Neuronal stem cell (in vitro differentiated cells): Measurements from ENCODE around the gene WNT10A.
A peak's percentile ranks its signal among the peaks of the same experiment; 100 is the strongest.

Experiments used
- DNase-seq: peaks from one replicate; pipeline ENCODE4 v3.0.0-alpha.2; 2013; ENCODE audit warnings: low spot score
- H2AFZ ChIP-seq: one replicate; pipeline ENCODE4 v1.6.1; 2013; ENCODE audit warnings: mild to moderate bottlenecking, low read length, inconsistent platforms
- H2AK5ac ChIP-seq: 2 replicates; pipeline ENCODE4 v1.6.1; 2013; ENCODE audit warnings: low read depth, mild to moderate bottlenecking, inconsistent platforms, low read length, moderate library complexity, mixed read lengths
- H2BK120ac ChIP-seq: 2 replicates; pipeline ENCODE4 v1.6.1; 2013; ENCODE audit warnings: low read depth, mild to moderate bottlenecking, inconsistent platforms, low read length, moderate library complexity, mixed read lengths
- H2BK12ac ChIP-seq: one replicate; pipeline ENCODE4 v1.6.1; 2013; ENCODE audit warnings: low read length, inconsistent platforms
- H2BK15ac ChIP-seq: 2 replicates; pipeline ENCODE4 v1.6.1; 2013; ENCODE audit warnings: mild to moderate bottlenecking, low read length, inconsistent platforms, mixed read lengths
- H2BK5ac ChIP-seq: one replicate; pipeline ENCODE4 v1.6.1; 2013; ENCODE audit warnings: inconsistent platforms, mild to moderate bottlenecking, low read length, moderate library complexity
- H3K14ac ChIP-seq: one replicate; pipeline ENCODE4 v1.6.1; 2013; ENCODE audit warnings: low read length, inconsistent platforms
- H3K18ac ChIP-seq: 2 replicates; pipeline ENCODE4 v1.6.1; 2013; ENCODE audit warnings: low read length, inconsistent platforms
- H3K23ac ChIP-seq: 2 replicates; pipeline ENCODE4 v1.6.1; 2013; ENCODE audit warnings: low read depth, mild to moderate bottlenecking, mixed read lengths, low read length, inconsistent platforms; ENCODE audit not compliant: poor library complexity
- H3K27ac ChIP-seq: replicated peaks from 3 replicates; pipeline ENCODE4 v1.5.1; 2013; ENCODE audit warnings: low read length, inconsistent platforms
- H3K27me3 ChIP-seq, 3 experiments: 2 replicates each; pipeline ENCODE4 v1.6.1; 2013; ENCODE audit warnings: low read length in 3 of 3, mild to moderate bottlenecking in 2 of 3, inconsistent platforms in 1 of 3, low read depth in 1 of 3, mixed read lengths in 1 of 3, moderate library complexity in 1 of 3; ENCODE audit not compliant: control insufficient read depth in 3 of 3, insufficient read depth in 3 of 3
- H3K36me3 ChIP-seq, 2 donors: replicated peaks in 1 of 2; 2 replicates each; pipeline ENCODE4 v1.6.1; 2013; ENCODE audit warnings: low read length in 2 of 2; ENCODE audit not compliant: control insufficient read depth in 2 of 2, insufficient read depth in 2 of 2
- H3K4ac ChIP-seq: 2 replicates; pipeline ENCODE4 v1.6.1; 2013; ENCODE audit warnings: inconsistent platforms, mild to moderate bottlenecking, low read length, moderate library complexity
- H3K4me1 ChIP-seq, 2 donors: 1 replicate in 1 of 2; 2 replicates in 1 of 2; pipeline ENCODE4 v1.6.1; 2013; ENCODE audit warnings: low read length in 2 of 2, low read depth in 1 of 2; ENCODE audit not compliant: control insufficient read depth in 2 of 2, insufficient read depth in 1 of 2
- H3K4me2 ChIP-seq: one replicate; pipeline ENCODE4 v1.6.1; 2013; ENCODE audit warnings: mild to moderate bottlenecking, low read length, inconsistent platforms; ENCODE audit not compliant: insufficient read depth, poor library complexity, severe bottlenecking
- H3K4me3 ChIP-seq, 2 donors: 2 replicates each; pipeline ENCODE4 v1.5.1; 2013; ENCODE audit warnings: low read length in 2 of 2, mild to moderate bottlenecking in 2 of 2, inconsistent platforms in 1 of 2, moderate library complexity in 1 of 2
- H3K79me1 ChIP-seq: one replicate; pipeline ENCODE4 v1.6.1; 2013; ENCODE audit warnings: low read depth, mild to moderate bottlenecking, inconsistent platforms, low read length, moderate library complexity
- H3K9ac ChIP-seq: one replicate; pipeline ENCODE4 v1.6.1; 2013; ENCODE audit warnings: mild to moderate bottlenecking, low read depth, low read length, inconsistent platforms; ENCODE audit not compliant: poor library complexity
- H3K9me3 ChIP-seq, 2 donors: replicated peaks in 1 of 2; 2 replicates each; pipeline versions ENCODE3 to v1.6.1; 2013; ENCODE audit warnings: low read length in 2 of 2, mild to moderate bottlenecking in 2 of 2, inconsistent platforms in 1 of 2, low read depth in 1 of 2, mixed read lengths in 1 of 2, moderate library complexity in 1 of 2; ENCODE audit not compliant: control insufficient read depth in 2 of 2, insufficient read depth in 1 of 2
- H4K8ac ChIP-seq: one replicate; pipeline ENCODE4 v1.6.1; 2013; ENCODE audit warnings: low read depth, mild to moderate bottlenecking, inconsistent platforms, low read length, moderate library complexity
- H4K91ac ChIP-seq: one replicate; pipeline ENCODE4 v1.6.1; 2013; ENCODE audit warnings: low read length, low read depth, mild to moderate bottlenecking, inconsistent platforms; ENCODE audit not compliant: poor library complexity
- WGBS, 2 donors: extraction: QIAGEN DNeasy Blood & Tissue Kit; methylation state at CpG; one replicate each; pipeline ENCODE4 v1.1.7; 2013; ENCODE audit warnings: missing lambda C conversion rate in 2 of 2, mixed read lengths in 1 of 2; ENCODE audit not compliant: insufficient read length in 2 of 2, insufficient replicate concordance in 1 of 2; ENCODE audit errors: extremely low coverage in 2 of 2; 5-methylcytosine and 5-hydroxymethylcytosine counted together

The WNT10A gene

GRCh38 chr2:218910741-218911140, 30.1 kb downstream of the WNT10A start:
- no peak overlapping the region for H2BK5ac ChIP-seq
- H3K14ac ChIP-seq: no peak overlapping the region
- peak overlapping the region in 1 of 2 donors; percentile 2 for H3K4me3 ChIP-seq
- H3K36me3 ChIP-seq: no peaks in the 10 kb centered on the region
- H2BK12ac ChIP-seq: no peak overlapping the region
- peak overlapping the region; percentile 62 for H2AFZ ChIP-seq
- no peak overlapping the region for H2BK120ac ChIP-seq
- no peak overlapping the region for H4K8ac ChIP-seq
- H3K27ac ChIP-seq: no peak overlapping the region
- H3K23ac ChIP-seq: no peak overlapping the region
- no peaks in the 10 kb centered on the region for H3K79me1 ChIP-seq
- no CpG with 5 or more reads among the region's 6 CpGs for WGBS, 2 donors
- H3K4ac ChIP-seq: no peak overlapping the region
- H3K27me3 ChIP-seq: peaks cover 0 to 9% (median 8%) of the 10 kb centered on the region in 3 experiments
- DNase-seq: no peak
- H3K9ac ChIP-seq: no peak overlapping the region
- no peak overlapping the region for H3K18ac ChIP-seq
- peaks cover 0 to 3% of the 10 kb centered on the region in 2 donors for H3K9me3 ChIP-seq
- H4K91ac ChIP-seq: no peak overlapping the region
- peaks cover 5 to 12% of the 10 kb centered on the region in 2 donors for H3K4me1 ChIP-seq
- no peak overlapping the region for H2BK15ac ChIP-seq
- no peak overlapping the region for H3K4me2 ChIP-seq
- no peak overlapping the region for H2AK5ac ChIP-seq

- Histone ChIP-seq H2AK5ac (no peak overlapping the region), H3K14ac (no peak overlapping the region), H2BK12ac (no peak overlapping the region), H3K4ac (no peak overlapping the region), H3K9me3 (peaks cover 0 to 5% of the 10 kb centered on the region in 2 donors), H3K4me1 (no peaks in the 10 kb centered on the region), H4K91ac (no peak overlapping the region), H3K23ac (no peak overlapping the region), H3K36me3 (no peaks in the 10 kb centered on the region), H2AFZ (no peak overlapping the region), H3K4me3 (no peak overlapping the region), H2BK120ac (no peak overlapping the region), H3K9ac (no peak overlapping the region), H3K27ac (no peak overlapping the region), H4K8ac (no peak overlapping the region), H2BK15ac (no peak overlapping the region), H3K4me2 (no peak overlapping the region), H3K27me3 (no peaks in the 10 kb centered on the region), H2BK5ac (no peak overlapping the region), H3K79me1 (no peaks in the 10 kb centered on the region), H3K18ac (no peak overlapping the region)
- WGBS, 2 donors: no CpG with 5 or more reads among the region's 1 CpG
- DNase-seq: no peak
These were observed 39.9 kb downstream of the WNT10A start for GRCh38 chr2:218920504-218920903.

GRCh38 chr2:218924757-218925156, 44.1 kb downstream of the WNT10A start:
- no CpG with 5 or more reads among the region's 2 CpGs for WGBS, 2 donors
- Histone ChIP-seq H4K91ac (no peak overlapping the region), H3K4me1 (no peaks in the 10 kb centered on the region), H3K4me3 (no peak overlapping the region), H3K36me3 (no peaks in the 10 kb centered on the region), H2AFZ (no peak overlapping the region), H2BK5ac (no peak overlapping the region), H3K18ac (no peak overlapping the region), H3K4ac (no peak overlapping the region), H3K27me3 (no peaks in the 10 kb centered on the region), H3K27ac (no peak overlapping the region), H3K23ac (no peak overlapping the region), H3K9ac (no peak overlapping the region), H3K14ac (no peak overlapping the region), H3K9me3 (peaks cover 3 to 5% of the 10 kb centered on the region in 2 donors), H2AK5ac (no peak overlapping the region), H3K79me1 (no peaks in the 10 kb centered on the region), H2BK12ac (no peak overlapping the region), H2BK120ac (no peak overlapping the region), H4K8ac (no peak overlapping the region), H2BK15ac (no peak overlapping the region), H3K4me2 (no peak overlapping the region)
- no peak for DNase-seq

- H2BK15ac ChIP-seq: no peak overlapping the region
- no CpG with 5 or more reads among the region's 2 CpGs for WGBS, 2 donors
- no peak overlapping the region for H3K4ac ChIP-seq
- no peaks in the 10 kb centered on the region for H3K4me1 ChIP-seq
- no peak overlapping the region for H3K27ac ChIP-seq
- no peak overlapping the region for H3K14ac ChIP-seq
- no peak overlapping the region for H3K23ac ChIP-seq
- H2BK120ac ChIP-seq: no peak overlapping the region
- no peaks in the 10 kb centered on the region for H3K36me3 ChIP-seq
- H2BK12ac ChIP-seq: no peak overlapping the region
- no peak for DNase-seq
- H2BK5ac ChIP-seq: no peak overlapping the region
- no peak overlapping the region for H2AK5ac ChIP-seq
- H2AFZ ChIP-seq: no peak overlapping the region
- H3K9ac ChIP-seq: no peak overlapping the region
- no peak overlapping the region for H3K18ac ChIP-seq
- peaks cover 3 to 8% of the 10 kb centered on the region in 2 donors for H3K9me3 ChIP-seq
- no peak overlapping the region for H4K91ac ChIP-seq
- no peak overlapping the region for H3K4me2 ChIP-seq
- no peaks in the 10 kb centered on the region for H3K79me1 ChIP-seq
- no peak overlapping the region for H4K8ac ChIP-seq
- H3K27me3 ChIP-seq: no peaks in the 10 kb centered on the region
- H3K4me3 ChIP-seq: no peak overlapping the region
These were observed 44.8 kb downstream of the WNT10A start for GRCh38 chr2:218925434-218925833.
